NCI-H146 (cell line): ENCODE data around the gene KRT80.

Experiments
- DNase-seq: peaks from one replicate; lab custom pipeline; 2025; lab: John Stamatoyannopoulos, UW

KRT80 gene

DNA sequence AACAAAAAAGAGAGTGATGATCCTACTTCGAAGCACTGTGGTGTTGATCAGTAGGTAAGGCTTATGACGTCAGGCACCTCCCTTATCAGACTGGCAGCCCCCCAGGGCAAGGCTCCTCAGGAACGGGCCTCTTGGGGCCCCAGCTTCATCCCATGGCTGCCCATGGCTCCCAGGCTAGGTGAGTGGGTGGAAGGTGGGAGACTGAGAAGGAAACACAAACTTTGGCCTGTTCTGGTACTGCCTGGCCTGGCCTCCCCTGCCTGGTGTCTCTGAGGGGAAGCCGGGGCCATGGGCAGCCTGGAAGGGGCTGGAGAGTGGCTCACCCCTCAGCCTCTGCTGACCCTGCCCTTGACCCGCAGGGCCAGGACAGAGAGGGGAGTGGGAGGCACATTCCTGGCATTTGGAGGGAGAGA, 38.9 kb downstream of the KRT80 start:
- DNase-seq: no peak

DNA sequence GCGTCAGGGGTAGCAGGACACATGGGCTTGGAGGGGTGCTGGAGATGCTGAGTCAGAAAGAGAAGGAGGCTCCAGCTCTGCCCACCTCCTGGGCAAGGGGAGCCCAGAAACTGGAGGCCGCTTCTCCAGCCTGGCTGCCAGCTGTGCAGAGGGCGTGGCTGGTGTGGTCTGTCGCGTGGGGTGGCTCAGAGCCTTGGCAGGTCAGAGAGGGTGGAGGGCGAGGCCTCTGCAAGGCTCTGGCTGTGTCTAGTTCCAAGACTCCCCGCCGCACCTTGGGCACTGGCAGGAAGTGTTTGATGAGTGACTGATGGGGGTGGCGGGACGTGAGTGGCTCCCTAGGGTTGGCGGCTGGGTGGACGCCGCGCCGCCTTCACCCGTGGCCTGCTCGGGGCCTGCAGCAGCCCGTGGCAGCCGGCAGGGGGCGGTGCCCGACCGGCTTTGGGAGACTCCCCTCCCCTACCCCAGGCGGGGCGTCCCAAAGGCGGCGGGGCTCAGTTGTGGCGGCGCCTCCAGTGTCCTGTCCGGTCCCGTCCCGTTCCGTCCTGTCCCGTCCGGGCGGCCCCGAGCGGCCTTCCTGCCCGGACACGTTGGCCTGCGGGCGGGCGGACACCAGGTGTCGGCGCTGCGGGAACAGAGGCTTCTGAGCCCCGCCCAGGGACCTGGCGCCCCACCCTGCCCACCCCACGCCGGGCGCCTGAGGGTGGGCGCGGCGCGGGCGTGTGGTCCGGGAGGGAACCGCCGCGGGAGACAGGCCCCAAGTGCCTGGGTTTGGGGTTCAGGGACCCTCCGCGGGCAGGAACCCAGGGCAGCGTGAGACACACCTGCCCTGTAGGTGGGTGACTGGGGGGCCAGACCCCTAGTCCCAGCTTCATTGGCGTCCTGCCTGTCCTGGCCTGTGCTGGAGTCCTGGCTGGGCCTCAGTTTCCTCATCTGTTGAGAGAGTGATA, 39.7 kb downstream of the KRT80 start:
- DNase-seq: peak; percentile 66

DNA sequence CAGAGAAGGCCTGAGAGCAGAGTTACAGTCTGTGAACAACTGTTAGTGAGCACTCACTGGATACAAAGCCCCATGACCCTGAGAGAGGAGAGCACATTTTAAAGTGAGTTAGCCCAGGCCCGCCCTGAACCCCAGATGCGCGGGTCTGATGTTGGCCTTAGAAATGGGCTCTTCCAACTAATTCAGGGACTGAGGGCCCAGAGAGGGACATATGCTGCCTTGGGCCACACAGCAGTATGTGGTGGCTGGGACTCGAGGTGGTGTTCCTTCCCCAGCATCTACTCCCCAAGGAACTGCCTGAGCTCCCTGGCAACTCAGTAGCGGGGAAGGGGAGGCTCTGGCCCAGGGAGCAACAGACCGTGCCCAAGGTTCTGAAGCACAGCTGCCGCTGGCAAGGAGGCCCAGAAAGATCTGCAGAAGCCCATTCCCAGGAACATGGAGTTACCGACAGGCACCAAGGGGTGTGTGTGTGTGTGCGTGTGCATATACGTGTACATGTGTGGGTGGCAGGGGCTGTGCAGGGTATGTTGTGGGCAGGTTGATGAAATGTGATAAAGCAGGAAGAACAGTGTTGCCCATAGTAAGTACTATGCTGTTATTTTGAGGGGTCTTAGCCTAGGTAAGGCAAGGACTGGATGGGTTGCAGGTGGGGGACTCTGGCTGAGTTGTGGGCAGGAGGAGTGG, 40.5 kb downstream of the KRT80 start:
- no peak for DNase-seq

DNA sequence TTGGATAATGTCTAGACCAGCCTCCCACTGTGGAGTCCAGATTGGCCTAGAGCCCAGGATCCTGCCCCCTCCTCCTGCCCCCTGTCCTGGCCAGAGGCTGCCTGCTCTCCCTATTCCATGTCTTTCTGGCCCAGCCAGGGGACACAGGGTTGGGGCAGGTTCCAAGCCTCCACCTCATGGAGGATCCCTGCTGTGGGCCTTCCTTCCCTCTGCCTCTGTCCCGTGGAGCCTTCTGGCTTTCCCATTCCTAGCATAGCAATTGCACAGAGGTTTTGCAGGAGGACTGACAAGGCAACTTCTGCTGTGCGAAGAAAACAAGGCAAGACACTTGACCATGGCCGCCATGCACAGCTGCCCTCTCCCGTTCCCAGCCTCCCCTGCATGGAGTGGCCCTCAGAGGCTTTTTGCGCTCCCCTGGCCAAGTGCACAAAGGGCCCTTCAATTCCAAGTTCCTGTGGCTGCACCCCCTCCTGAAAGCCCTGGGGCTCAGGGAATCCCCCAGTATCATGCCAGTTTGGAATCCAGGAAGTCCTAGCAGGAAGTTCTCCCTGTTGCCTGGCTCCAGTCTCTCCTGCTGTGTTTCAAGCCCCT, 42.1 kb downstream of the KRT80 start:
- DNase-seq: no peak

DNA sequence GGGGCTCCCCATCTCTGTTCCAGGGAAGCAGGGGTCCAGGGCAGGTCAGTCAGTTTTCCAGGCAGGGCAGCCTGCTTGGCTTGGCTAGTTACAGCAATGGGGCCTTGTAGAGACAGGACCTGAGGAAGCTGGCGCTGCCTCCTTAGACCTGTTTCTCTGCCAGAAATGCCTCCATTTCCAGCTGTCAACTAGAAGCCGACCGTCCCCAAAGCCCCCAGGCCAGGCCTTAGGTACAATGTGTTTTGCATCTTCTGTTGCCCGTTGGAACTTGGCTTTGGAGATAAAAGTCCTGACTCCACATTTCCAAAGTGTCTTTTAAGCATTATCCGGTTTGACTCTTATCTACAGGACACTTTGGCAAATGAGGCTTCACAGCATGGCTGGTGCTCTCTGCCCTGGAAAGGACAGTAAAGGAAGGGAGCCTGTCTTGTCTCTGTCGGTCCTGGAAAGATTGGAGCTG, 42.6 kb downstream of the KRT80 start:
- no peak for DNase-seq

DNA sequence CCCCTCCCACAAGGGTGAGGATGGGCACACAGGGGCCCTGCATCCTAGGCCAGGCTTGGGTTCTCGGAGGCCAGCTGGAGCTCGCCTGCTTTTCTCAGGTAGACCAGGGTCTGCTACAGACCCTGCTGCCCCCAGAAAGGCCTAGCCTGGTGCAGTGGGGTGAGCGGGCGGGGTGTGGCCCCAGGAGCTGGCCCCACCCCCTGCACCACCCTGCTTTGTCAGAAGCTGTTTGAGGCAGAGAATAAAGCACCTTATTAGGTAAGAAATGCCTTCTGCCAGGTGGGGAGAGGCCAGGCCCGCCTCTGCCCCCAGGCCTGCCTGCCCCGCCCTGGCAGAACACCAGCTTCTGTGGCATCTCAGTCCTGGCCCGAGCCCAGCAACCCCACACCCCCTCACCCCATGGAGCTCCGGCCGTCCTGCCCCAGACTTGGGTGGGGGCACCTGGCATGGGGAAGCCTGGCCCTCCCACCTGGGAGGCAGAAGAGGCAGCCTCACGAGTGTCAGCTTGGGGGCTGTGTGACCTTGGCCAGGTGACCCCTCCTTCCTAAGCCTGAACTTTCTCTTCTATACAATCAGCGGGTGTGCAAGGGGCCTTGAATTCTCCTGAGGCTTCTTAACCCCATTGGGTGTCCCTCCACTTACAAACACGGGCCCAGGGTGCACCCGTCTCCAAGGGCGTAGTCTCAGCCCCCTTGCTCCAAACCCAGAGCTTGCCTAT, 43.2 kb downstream of the KRT80 start:
- DNase-seq: peak; percentile 70

DNA sequence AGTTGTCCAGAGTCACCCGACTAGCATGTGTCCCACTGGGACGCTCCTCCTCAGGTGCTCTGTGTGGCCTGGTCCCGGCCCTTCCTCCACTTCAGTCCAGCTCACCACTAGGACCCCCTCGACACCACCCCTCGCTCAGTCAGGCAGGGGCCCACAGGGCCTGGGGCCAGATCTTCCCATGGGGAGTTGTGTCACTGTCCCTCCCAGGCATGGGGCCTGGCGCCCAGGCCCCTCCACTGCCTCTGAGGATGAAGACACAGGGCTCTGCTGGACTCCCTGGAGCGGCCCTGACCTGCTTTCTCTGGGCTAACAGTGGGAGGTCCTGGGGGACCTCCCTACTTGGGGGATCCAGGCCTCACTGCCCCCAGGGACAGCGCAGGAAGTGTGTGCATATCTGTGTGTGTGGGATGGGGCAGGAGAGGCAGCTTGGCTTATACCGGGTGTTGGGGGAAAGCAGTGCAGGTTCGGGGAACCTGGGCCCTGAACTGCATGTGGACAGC, 43.8 kb downstream of the KRT80 start:
- DNase-seq: no peak

DNA sequence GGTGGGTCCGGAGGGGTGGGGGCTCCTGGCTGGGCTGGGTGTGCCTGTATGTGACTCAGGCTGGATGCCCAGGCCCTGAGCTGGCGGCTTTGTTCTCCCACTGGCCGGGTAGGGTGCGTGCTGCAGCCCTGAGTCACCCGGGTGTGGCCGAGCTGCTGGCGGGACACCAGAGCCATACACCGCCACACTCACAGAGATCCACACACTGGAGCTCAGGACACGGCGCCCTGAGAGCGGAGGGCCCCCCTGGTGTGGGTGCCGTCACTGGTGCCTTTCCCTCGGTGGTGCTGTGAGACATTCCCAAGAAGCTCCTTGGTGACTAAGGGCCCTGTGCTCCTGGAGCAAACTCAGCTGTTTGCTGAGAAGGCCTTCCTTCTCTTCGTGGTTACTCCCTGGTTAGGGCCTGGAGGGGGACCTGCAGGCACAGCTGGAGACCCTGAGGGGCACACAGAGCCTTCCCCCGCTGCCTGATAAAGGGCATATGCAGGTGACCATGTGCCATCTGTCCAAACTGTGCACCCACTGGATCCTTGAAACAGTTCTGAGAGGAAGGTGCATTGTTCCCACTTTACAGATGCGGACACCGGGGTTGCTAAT, 44.3 kb downstream of the KRT80 start:
- DNase-seq: no peak

DNA sequence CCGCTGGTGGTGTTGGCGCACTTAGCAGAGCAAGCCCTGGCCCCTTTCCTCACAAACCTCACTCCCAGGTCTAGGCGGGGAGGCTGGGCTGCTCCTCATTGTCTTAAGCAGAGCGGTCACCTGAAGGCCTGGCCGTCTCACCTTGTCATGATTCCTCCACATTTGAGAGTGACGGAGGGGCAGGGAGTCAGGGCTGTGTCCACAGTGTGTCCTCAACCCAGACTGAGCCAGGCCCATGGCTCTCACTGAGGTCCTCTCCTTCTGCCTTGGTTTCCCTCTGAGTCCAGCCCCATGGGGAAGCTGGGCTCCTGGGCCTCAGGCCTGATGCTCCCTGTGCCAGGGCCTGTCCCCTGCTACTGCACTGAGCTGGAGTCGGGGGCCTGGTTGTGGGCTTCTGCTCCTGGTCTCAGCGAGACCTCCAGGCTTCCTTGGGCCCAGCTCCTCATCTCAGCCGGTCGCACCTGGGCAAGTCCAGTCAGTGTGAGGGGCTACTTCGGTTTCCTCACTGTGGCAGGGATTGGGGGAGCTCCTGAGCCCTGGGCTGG, 44.9 kb downstream of the KRT80 start:
- no peak for DNase-seq

DNA sequence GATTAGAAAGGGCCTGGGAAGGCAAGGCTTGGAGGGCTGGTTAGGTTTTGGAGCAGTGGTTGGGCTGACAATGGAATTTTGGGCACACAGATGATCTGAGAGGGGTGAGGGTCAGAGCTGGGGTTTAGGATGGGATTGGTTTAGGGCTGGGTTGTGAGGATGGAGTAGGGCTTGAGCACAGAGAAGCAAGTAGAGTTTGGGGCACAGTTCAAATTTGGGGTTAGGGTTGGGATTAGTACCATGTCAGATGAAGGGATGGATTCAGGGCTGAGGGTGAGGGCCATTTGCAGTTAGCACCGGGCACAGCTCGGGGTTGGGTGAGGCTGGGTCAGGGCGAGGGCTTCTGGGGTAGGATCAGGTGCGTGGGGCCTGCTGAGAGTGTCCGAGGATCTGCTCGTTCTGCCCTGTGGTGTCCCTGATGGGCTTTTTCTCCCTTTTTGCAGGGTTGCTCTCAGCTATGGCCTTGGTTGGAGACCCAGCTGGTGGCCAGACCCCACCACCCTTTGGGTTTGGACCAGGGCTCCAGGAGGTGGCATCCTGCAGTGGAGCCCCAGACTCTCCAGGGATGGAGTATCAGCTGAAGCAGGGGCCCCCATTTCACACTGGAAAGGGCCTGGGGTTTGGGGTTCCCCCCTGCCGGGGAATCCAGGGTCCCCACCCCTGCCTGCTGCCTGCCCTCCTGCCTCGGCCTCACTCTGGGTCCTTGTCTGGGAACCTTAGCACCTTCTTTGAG, 45.6 kb downstream of the KRT80 start:
- no peak for DNase-seq

DNA sequence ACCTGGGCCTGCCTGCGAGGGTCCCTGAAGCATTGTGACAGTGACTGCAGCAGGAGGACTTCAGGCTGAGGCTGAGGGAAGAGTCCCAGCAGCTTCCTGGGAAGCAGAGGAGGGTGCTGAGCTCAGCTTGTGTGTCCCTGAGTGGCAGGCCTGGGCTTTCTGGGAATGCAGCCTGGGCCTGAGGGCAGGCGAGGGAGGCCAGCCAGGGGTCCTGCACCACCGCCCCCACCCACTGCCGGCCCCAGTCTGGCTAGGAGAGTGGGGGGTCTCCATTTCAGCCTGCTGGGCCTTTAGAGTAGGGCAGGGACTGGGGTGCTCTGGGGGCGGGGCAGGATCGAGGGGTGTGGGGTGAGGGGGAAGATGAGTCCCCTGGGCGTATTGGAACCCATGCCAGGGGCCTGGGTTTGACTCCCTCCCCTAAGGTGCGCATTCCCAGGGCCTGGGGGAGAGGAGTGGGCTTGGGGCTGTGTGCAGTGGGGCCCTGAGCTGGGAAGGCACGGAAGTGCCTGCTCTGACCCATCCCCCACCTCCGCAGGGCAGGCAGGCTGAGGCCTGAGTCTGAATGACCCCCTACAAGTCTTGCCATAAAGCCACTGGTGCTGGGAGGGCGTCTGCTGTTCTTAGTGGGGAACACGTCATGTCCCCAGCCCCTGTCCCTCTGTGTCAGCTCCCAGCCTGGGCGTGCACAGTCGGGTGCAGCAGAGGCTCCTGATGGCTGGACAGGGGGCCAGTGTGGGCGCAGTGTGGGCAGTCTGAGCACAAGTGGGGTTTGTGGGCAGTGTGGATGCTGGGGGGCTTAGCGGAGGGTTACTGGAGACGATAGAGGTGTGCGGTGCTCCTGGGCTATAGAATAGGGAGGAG, 46.4 kb downstream of the KRT80 start:
- no peak for DNase-seq

DNA sequence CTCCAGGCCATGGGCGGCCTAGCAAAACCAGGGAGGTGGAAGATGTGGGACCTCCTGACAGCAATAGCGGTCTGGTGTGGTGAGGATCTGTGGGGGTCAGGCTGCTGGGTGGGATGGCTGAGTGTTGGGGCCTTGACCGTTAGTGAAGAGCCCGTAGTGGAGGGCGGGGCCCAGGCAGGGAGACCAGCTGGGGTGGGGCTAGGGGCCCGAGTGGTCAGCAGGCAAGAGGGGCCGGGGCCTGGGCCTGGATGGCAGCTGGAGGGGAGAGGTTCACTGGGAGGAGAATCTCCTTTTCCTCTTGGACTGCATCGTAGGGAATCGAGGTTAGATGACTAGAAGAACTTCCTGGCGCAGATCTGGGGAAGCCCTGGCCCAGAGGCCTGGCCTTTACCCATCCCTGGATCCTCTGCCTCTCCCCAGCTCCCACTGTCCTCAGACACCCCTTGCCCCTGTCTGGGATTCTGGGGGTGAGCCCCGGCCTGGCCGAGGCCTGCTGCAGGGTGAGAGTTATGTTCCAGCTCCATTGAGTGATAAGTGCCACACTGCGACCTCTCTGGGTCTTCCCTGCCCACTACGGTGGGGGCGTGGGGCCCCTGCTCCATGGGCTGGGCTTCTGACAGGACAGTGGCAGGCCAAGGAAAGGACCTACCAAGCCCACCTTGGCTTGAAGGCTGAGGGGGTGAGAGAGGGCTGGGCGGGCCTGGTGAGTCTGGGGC, 47.1 kb downstream of the KRT80 start:
- DNase-seq: no peak

DNA sequence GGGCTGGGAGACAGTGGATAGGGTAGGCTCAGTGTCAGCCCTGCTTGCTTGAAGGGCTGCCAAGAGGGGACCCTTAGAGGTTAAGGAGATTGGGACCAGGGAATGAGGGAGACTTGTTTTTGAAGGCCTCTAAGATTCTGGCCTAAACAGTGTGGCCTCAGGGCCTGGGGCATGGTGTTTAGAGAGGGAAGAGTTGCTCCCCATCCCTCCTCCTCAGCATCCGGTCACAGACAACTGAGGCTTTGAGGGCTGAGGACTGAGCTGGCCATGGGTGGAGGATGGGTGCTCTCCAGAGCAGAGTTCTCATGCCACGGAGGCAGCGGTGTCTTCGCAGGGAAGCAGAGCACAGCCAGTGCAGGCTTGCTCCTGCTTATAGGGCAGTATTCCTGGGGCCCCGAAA, 49.4 kb downstream of the KRT80 start:
- DNase-seq: no peak

DNA sequence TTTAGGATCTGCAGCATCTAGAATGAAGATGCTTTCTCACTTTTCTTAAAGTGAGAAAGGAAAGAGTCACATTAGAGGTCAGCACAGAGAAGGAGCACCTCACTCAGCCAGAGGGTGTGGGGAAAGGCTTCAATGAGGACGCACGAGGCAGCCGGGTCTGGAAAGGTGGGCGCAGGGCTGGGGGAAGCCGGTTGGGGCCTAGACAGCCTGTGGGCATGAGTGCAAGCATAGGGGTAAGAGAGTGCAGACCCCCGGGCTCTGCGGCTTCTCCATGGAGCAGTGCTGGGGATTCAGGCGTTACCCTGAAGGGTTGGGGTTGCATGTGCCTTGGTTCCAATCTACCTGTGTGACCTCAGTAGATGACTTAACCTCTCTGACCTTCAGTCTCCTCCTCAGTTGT, 49.9 kb downstream of the KRT80 start:
- no peak for DNase-seq

DNA sequence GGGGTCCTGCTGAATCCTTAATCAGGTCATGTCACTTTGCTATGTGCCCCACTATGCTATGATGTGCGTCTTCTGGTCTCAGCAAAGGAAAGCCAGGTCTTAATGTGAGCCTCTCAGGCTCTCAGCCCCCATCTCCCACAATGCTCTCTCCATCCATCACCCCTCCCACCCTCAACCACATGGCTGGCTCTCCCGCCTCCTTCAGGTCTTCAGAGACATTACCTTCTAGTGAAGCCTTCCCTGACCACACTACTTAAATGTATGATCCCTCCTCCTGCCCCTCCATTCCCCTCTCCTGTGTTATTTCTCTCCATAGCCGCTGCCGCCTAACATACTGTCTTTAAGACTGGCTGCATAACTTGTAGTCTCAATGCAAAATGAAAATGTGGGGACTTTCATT, 50.5 kb downstream of the KRT80 start:
- DNase-seq: no peak

DNA sequence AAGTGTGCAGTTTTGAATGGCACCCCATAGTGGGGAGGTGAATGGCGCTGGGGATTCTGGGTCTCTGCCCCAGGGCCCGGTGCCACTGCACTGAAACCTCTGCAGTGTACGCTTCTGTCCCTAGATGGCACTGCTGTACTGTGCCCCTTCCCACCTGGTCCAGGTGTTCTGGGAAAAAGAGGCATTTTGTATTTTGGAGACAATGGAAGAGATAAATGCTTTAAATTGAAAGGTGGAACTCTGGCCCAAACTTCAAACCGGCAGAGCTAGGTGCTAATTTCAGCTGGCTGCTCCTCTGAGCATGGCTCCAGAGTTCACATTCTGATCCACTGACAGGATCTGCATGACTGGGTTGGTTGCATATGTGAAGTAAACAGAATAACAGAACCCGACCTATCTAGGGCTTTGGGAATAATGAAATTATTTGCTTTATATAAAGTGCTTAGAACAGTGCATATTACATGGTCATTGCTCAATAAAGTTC, 52.2 kb downstream of the KRT80 start:
- peak; percentile 85 for DNase-seq

DNA sequence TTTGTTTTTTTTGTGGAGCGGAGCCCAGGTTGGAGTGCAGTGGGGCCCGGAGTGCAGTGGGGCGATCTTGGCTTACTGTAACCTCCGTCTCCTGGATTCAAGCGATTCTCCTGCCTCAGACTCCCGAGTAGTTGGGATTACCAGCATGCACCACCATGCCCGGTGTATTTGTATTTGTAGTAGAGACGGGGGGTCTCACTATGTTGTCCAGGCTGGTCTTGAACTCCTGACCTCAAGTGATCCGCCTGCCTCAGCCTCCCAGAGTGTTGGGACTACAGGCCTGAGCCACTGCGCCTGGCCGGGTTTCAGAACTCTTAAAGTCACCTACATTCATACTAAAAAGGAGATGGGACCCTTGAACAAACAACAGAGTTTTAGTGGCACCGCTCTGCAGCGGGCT, 52.7 kb downstream of the KRT80 start:
- DNase-seq: no peak

DNA sequence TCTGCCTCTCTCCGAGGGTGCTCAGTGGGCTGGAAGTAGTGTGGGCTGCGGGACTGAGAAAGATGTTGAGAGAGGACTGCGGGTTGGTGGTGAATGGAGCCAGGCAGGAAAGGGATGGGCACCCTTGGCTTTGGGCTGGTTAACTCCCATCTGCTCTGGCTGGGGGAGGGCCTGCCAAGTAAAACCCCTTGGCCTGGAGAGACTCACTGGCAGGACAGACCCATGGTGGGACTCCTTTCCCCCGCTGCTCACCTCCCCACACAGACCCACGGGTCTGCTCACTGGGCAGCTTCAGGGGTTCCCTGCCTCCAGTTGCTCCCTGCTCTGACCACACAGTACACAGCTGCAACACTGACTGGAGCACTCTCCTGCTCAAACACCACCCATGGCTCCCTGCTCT, 54.1 kb downstream of the KRT80 start:
- DNase-seq: no peak

DNA sequence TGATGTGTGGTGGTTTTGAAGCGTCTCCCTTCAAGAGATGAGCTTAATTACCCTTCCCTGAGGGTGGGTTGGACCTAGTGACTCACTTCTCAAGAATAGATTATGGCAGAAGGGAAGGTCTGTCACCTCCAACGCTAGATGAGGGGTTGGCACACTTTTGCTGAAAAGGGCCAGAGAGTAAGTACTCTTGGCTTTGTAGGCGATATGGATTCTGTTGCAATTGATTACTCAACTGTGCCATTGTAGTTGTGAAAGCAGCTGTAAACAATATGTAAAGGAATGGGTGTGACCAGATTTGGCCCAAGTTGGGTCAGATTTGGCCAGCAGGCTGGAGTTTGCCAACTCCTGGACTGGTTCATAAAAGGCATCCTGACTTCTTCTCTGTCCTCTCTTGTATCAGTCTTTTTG, 59.1 kb downstream of the KRT80 start:
- no peak for DNase-seq
